GM19372 (cell line): Measurements from ENCODE around the gene MRTFB.

Experiments used
- ATAC-seq: cut with Tn5 transposase; IDR thresholded peaks from one replicate; pipeline ENCODE4 v1.9.1; 2021; ENCODE audit warnings: mild to moderate bottlenecking, low read depth, moderate library complexity; ENCODE audit not compliant: unreplicated experiment

The MRTFB gene

DNA sequence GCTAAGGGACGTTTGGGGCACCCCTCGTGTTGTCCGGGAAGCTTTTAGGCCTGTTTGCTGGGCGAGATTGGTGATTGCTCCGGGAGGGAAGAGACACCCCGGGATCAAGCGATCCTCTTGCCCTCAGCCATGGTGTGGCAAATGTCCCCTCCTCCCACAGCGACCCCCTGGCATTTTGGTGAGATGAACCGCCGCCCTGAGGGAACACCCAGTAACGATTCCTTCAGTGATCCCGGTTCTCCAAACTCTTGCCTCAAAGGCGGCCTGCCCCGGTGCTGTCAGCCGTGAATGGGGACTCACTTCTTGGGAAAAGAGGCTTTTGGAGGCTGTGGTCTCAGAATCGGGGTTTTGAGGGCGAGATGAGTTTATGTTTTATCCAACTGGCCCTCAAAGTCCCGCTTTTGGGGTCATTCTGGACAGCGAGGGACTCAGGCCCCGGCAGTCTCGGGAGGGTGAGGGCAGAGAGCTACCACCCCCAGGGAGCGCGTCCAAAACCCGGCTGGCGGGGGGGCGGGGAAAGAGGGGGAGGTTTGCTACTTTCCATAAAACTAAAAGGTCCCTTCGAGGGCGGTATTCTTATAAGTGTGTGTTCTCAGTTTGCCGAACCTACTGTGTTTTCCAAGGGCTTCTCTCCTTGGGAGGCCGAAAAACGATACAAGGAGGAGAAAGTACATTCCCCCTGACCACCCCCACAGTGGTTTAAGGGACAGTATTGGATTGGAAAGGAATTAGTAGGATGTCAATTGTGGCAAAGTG, 232.7 kb downstream of the MRTFB start:
- no peak for ATAC-seq

- ATAC-seq, result no peak
Observed at GRCh38 chr16:14304891-14305460, 233.9 kb downstream of the MRTFB start.

DNA sequence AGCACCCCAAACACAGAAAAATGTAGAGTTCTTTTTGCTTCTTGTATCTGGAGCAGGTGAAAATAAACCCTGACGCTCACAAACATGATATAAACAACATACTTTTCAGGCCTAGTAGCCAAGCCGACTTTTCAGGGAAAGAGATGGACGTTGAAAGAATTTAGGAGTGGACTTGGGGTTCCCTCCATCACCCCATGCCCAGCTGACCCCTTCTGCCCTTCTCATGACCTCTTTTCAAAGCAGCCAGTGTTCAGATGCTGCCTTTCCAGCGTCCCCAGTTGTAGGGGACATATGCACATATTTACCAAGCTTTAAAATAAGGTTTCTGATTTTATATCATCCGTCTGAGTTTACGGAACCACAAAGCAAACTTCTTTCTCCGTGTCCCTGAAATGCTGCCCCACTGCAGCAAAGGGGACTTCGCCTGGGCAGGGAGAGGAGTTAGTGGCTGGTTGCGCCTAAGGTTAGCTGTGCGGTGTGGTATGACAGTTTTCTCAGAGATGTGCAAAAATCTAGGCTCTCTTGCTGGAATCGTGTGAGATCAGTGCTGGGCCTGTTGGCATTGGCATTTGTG, 235.5 kb downstream of the MRTFB start:
- ATAC-seq, result no peak

GRCh38 chr16:14307059-14307526, 236.0 kb downstream of the MRTFB start:
- ATAC-seq, result no peak

DNA sequence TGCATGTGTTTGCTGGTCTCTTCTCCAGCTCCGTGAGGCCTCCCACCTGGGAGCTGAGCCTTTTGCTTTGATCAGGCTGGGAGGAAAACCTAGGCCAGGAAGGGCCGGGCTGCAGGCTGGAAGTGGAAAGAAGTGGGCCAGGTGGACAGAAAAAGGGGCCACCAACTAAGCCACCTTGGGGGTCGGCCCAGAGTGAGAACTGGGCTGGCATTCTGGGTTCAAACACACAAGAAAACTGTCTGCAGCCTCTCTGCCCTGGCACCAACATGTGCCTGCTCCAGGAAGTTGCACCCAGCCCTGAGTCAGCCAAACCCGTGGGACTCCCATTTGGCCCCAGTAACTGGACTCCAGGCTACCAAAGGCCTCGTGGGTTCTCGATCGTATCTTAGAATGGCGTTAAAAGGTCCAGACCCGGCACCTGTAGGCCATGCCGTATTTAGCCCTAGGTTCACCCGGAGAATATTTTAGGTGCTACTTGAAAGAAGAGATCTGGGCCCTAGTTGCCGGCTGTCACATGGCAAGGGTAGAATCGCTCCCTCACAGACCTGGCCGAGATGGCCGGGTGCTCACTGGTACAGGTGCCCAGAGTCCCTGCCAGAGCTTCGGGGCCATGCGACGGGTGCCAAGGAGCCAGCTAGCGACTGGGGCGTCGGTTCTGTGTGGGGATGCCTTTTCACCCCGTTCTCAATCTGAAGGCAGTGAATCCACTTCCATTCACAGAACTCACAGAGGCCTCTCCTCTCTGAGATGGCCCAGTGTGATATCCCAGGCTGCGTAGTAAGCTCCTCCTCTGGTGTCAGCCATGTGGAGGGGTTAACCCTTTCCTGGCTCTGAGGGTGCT, 236.6 kb downstream of the MRTFB start:
- no peak for ATAC-seq

- no peak for ATAC-seq
Observed at GRCh38 chr16:14308368-14308723, 237.2 kb downstream of the MRTFB start.

DNA sequence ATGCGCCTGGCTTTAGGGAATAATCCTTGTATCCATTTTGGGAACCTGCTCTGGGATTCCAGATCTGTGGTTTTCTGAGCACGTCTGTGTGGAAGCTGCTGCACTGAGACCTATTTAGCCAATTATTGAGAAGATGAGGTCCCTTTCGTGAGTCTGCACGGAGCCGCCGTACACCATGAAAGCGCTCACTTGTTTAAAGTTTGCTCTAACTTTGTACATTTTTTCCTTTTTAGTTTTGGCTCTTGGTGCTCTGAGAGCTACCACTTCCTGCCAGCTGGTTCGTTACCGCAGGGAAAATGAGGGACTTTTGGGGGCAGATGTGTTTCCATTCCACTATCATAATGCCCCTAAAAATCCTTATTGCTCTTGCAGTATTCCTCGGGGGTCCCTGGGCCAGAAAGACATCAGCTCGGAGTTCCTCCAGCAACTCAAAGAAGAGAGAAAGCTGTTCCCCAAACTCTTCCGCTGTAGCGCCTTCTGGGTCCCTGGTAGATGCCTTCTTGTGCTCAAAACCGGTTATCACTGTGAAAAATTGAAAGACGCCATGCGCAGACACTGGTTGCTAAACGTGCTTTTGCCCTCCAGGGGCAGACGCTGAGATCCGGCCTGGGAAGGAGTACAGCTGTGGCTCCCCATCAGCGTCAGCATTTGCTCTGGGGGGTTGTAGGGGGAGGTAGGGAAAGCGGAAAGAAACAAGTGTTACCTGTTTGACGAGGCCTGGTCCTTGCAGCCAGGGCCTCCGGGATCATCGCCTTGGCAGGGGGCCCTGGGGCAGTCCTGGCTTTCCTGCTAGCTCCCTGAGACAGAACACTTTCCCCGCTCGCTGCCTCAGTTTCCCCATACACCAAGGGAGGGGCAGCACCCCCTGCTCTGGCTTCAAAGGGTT, 238.1 kb downstream of the MRTFB start:
- ATAC-seq, result no peak

GRCh38 chr16:14309906-14310305, 238.8 kb downstream of the MRTFB start:
- no peak for ATAC-seq

DNA sequence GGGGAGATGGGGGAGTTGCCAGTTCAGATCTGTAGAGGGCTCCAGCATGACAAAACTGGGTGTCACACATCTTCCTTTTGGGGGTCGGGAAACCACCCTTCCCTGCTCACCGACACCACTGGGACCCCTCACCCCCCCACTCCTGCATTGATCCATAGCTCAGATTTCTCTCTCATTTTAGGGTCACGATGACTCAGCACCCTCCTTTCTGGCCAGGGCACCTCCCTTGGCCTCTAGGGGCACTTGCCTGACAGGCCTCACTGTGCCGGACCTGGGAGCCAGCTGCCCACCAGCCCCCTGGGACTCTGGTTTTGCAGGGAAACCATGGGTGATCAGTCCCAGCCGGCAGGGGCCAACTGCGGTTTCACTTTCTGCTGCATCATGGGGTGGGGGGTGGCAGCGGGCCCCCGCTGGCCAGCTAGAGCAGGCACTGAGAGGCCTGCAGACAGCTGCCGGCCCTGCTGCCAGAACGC, 239.4 kb downstream of the MRTFB start:
- ATAC-seq, result peak; percentile 65

- no peak for ATAC-seq
Observed at GRCh38 chr16:14314116-14314515, 243.0 kb downstream of the MRTFB start.

DNA sequence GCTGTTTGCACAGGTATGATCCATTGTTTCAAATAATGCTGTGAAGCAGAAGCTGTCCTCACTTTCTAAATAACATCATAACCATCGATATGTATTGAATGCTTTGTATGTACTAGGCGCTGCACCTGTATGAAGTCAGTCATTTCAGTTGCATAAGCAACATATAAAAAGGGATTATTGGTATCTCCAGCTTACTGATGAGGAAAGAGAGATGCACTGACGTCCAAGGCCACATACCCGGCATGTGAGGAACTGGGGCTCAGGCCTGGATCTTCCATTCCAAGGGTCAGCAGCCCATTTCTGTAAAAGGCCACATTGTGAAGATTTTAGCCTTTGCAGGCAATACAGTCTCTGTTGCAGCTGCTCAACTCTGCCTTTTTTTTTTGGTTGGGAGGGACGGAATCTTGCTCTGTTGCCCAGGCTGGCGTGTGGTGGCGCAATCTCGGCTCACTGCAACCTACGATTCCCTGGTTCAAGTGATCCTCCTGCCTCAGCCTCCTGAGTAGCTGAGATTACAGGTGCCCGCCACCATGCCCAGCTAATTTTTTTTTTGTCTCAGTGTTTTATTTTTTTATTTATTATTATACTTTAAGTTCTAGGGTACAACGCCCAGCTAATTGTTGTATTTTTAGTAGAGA, 244.7 kb downstream of the MRTFB start:
- no peak for ATAC-seq
